Muscle of back (tissue), 11 donors: ENCODE measurements around the gene CPNE5. TPM values are rescaled to one million over a fixed set of nuclear protein-coding genes. Genes with fewer than 3 reads are reported as not detected.
A peak's percentile ranks its signal among the peaks of the same experiment; 100 is the strongest.

Source experiments
- DNase-seq, 3 donors: peaks; one replicate each; pipeline versions ENCODE4 v3.0.0 to v3.0.0-alpha.2; 2013
- polyA plus RNA-seq, 10 donors: library from polyadenylated mRNA; unstranded; fragments of 120-200 nt; gene quantifications; one replicate each; pipeline ENCODE4 v1.2.1, GENCODE V29; 2013; ENCODE audit not compliant: insufficient read length in 10 of 10

Gene CPNE5
- polyA plus RNA-seq, 10 donors: 4.5 to 20.4 (median 11.7) TPM

GRCh38 chr6:36749829-36750489, 89.3 kb downstream of the CPNE5 start:
- DNase-seq: no peak

GRCh38 chr6:36746251-36746650, 93.0 kb downstream of the CPNE5 start:
- no peak for DNase-seq

- no peak for DNase-seq
These were observed 93.4 kb downstream of the CPNE5 start for GRCh38 chr6:36745836-36746235.

GRCh38 chr6:36745283-36745682, 94.0 kb downstream of the CPNE5 start:
- no peak for DNase-seq

- no peak for DNase-seq
These were observed 95.0 kb downstream of the CPNE5 start for GRCh38 chr6:36744304-36744673.

- no peak for DNase-seq
These were observed 95.5 kb downstream of the CPNE5 start for GRCh38 chr6:36743538-36744303.

- no peak for DNase-seq
These were observed 96.2 kb downstream of the CPNE5 start for GRCh38 chr6:36743032-36743431.

GRCh38 chr6:36742146-36742545, 97.1 kb downstream of the CPNE5 start:
- DNase-seq: no peak

GRCh38 chr6:36740818-36741179, 98.4 kb downstream of the CPNE5 start:
- DNase-seq: no peak

GRCh38 chr6:36739947-36740817, 99.1 kb downstream of the CPNE5 start:
- no peak for DNase-seq

- DNase-seq: no peak
These were observed 101.1 kb downstream of the CPNE5 start for GRCh38 chr6:36738108-36738507.

- DNase-seq: no peak
These were observed 102.0 kb downstream of the CPNE5 start for GRCh38 chr6:36737043-36737785.

- peak; percentile 84 to 97 (median 94) for DNase-seq
These were observed 103.9 kb downstream of the CPNE5 start for GRCh38 chr6:36735110-36736071.

GRCh38 chr6:36734486-36735060, 104.7 kb downstream of the CPNE5 start:
- no peak for DNase-seq

GRCh38 chr6:36733300-36733699, 105.9 kb downstream of the CPNE5 start:
- no peak for DNase-seq

- no peak for DNase-seq
These were observed 107.5 kb downstream of the CPNE5 start for GRCh38 chr6:36731622-36732310.

GRCh38 chr6:36730424-36731380, 108.5 kb downstream of the CPNE5 start:
- no peak for DNase-seq

- peak in 1 of 3 donors; percentile 49 for DNase-seq
These were observed 110.1 kb downstream of the CPNE5 start for GRCh38 chr6:36729161-36729524.
